Ishikawa (cell line): ENCODE measurements around the gene SLC39A6.

Experiments
- RAD21 ChIP-seq: IDR thresholded peaks from 2 replicates; pipeline ENCODE4 v1.6.1; 2012; ENCODE audit warnings: low read depth
- REST ChIP-seq: IDR thresholded peaks from 2 replicates; pipeline ENCODE4 v1.6.1; 2012; ENCODE audit warnings: low read depth, mild to moderate bottlenecking

GRCh38 chr18:36107477-36107876 lies 21.7 kb downstream of the SLC39A6 start:
- no peak for TF ChIP-seq RAD21
- no peak for TF ChIP-seq REST
